Activated naive CD4-positive, alpha-beta T cell treated with anti-CD3 and anti-CD28 coated beads, Interleukin-2, amount 50 U/mL, for 24 hours (primary cell): ENCODE measurements around the gene RNF44.

ENCODE experiments used
- H3K27ac Mint-ChIP-seq: one replicate; pipeline ENCODE4 v1.8.0; 2021; ENCODE audit warnings: mild to moderate bottlenecking, mixed read lengths
- H3K27me3 Mint-ChIP-seq: one replicate; pipeline ENCODE4 v1.8.0; 2021; ENCODE audit warnings: mixed read lengths
- H3K36me3 Mint-ChIP-seq: one replicate; pipeline ENCODE4 v1.8.0; 2021; ENCODE audit warnings: mixed read lengths
- H3K4me1 Mint-ChIP-seq: one replicate; pipeline ENCODE4 v1.8.0; 2021; ENCODE audit warnings: mixed read lengths
- H3K4me3 Mint-ChIP-seq: one replicate; pipeline ENCODE4 v1.8.0; 2021; ENCODE audit warnings: mild to moderate bottlenecking, mixed read lengths
- H3K9me3 Mint-ChIP-seq: one replicate; pipeline ENCODE4 v1.8.0; 2021; ENCODE audit warnings: mixed read lengths

The RNF44 gene

DNA sequence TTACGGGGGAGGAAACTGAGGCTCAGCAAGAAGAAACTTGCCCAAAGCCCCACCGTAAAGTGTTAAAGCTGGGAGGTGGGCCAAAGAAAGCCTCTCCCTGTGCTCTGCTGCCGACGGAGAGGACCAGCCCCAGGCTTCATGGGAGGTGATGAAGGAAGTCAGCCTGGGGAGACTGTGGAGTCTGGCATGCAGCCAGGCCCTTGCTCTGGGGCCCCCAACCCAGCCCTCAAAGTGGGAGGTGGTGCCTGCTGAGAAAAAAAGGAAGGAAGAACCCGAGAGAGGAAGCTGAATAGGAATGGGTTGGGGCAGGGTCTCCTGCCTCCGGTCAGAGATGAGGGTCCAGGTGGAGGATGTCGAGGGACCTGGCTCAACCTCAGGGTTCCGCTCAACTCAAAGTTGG lies 3.8 kb downstream of the RNF44 start:
- peak overlapping the region; percentile 99 for H3K27ac Mint-ChIP-seq
- H3K36me3 Mint-ChIP-seq = peaks cover 2% of the 10 kb centered on the region
- peaks cover 51% of the 10 kb centered on the region for H3K4me1 Mint-ChIP-seq
- H3K4me3 Mint-ChIP-seq = peak overlapping the region; percentile 98
- H3K9me3 Mint-ChIP-seq = no peaks in the 10 kb centered on the region
- H3K27me3 Mint-ChIP-seq = no peaks in the 10 kb centered on the region

- peak overlapping the region; percentile 98 for H3K4me3 Mint-ChIP-seq
- no peaks in the 10 kb centered on the region for H3K9me3 Mint-ChIP-seq
- H3K36me3 Mint-ChIP-seq = peaks cover 6% of the 10 kb centered on the region
- peaks cover 48% of the 10 kb centered on the region for H3K4me1 Mint-ChIP-seq
- H3K27me3 Mint-ChIP-seq = no peaks in the 10 kb centered on the region
- H3K27ac Mint-ChIP-seq = peak overlapping the region; percentile 99
These were observed 4.4 kb downstream of the RNF44 start for GRCh38 chr5:176532795-176533194.

GRCh38 chr5:176531902-176532493 lies 5.2 kb downstream of the RNF44 start:
- Mint-ChIP-seq H3K27ac (peak overlapping the region; percentile 12), H3K27me3 (no peaks in the 10 kb centered on the region), H3K36me3 (peaks cover 6% of the 10 kb centered on the region), H3K4me1 (peaks cover 48% of the 10 kb centered on the region), H3K9me3 (no peaks in the 10 kb centered on the region), H3K4me3 (peak overlapping the region; percentile 83)

DNA sequence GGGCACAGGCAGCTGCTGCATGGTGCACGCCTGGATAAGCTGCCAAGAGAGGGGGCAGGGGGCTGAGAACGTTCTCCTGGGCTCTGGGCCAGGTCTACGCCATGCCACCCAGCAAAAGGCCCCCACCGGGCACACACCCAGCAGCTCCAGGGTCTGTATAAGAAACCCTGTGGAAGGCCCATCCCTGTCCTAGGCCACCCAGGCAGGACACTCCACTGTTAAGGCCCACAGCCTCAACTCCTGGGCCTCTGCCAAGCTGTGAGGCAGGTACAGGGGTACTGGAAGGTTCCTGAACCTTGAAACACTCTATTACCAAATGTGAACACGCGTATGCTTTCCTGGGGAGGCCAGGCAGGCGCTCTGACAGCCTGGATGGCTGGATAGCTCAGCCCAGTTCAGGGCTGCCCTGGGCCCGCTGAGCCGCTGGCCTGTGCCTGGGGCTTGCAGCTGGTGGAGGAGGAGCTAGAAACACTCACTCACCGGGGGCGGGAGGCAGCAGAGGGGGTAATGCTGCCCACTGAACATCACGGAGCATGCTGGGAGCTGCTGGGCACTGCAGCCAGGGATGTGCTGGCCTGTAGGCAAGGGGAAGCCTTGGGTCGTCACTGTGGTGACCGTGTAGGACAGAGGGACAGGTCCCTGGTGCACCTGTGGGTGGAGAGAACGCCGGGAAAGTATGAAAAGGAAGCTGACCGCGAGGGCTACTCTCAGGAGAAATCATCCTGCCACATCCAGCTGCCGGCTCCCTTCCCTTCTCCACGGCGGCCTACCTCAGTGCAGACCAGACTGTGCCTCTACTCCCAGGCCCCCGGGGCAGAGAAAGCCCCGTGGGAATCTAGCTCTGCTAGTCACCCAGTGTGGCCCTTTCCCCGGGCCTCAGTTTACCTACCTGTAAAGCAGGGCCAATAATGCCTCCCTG lies 6.0 kb downstream of the RNF44 start:
- H3K4me1 Mint-ChIP-seq = peaks cover 48% of the 10 kb centered on the region
- H3K4me3 Mint-ChIP-seq = peak overlapping the region; percentile 83
- H3K9me3 Mint-ChIP-seq = no peaks in the 10 kb centered on the region
- H3K36me3 Mint-ChIP-seq = peaks cover 6% of the 10 kb centered on the region
- H3K27me3 Mint-ChIP-seq = no peaks in the 10 kb centered on the region
- peak overlapping the region; percentile 84 for H3K27ac Mint-ChIP-seq

DNA sequence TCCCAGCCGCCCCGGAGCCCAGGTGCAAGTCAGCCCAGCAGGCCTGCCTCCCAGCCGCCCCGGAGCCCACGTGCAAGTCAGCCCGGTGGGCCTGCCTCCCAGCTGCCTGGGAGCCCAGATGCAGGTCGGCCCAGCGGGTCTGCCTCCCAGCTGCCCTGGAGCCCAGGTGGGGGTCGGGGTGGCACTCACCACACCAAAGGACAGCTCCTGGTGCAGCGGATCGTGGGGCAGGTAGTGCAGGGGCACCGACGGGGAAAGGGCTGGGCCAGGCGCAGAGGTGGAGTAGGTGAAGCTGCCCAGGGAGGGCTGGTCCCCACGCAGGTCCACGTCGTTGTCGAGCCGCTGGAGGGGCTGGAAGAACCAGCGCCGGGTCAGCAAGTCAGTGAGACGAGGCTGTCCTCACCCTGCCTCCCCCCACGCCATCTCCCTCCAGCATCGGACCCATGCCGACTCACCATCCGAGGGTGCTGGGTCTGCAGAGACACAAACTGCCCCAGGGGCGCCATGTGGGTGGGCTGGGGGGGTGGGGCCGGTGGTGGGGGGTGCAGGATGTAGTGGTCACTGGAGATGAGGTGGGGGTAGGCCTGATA lies 6.7 kb downstream of the RNF44 start:
- Mint-ChIP-seq H3K27ac (peak overlapping the region; percentile 84), H3K4me1 (peaks cover 48% of the 10 kb centered on the region), H3K36me3 (peaks cover 6% of the 10 kb centered on the region)

DNA sequence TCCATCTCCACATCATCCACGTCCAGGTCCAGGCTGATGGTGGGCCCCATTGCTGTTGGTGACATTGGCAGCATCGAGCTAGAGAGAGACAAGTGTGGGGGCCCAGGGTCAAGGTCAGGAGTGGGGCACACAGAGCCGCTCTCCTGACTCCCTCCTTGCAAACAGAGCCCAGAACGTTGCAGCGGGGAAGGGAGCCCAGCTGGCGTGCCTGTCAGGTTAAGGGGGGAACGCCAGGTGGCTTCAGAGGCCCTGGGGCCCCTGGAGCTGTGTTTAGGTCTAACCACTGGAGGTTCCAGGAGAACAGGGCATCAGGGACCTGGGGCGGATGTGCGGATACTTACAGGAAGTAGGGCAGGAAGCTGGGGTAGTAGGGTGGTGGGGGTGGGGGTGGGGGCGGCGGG lies 7.5 kb downstream of the RNF44 start:
- peak overlapping the region; percentile 70 for H3K4me3 Mint-ChIP-seq
- peaks cover 6% of the 10 kb centered on the region for H3K36me3 Mint-ChIP-seq
- peaks cover 42% of the 10 kb centered on the region for H3K4me1 Mint-ChIP-seq
- peak overlapping the region; percentile 79 for H3K27ac Mint-ChIP-seq
- no peaks in the 10 kb centered on the region for H3K9me3 Mint-ChIP-seq
- H3K27me3 Mint-ChIP-seq = no peaks in the 10 kb centered on the region

More for the DNA sequence above, 6.7 kb downstream of the RNF44 start:
- Mint-ChIP-seq H3K27me3 (no peaks in the 10 kb centered on the region), H3K4me3 (no peak overlapping the region), H3K9me3 (no peaks in the 10 kb centered on the region)

DNA sequence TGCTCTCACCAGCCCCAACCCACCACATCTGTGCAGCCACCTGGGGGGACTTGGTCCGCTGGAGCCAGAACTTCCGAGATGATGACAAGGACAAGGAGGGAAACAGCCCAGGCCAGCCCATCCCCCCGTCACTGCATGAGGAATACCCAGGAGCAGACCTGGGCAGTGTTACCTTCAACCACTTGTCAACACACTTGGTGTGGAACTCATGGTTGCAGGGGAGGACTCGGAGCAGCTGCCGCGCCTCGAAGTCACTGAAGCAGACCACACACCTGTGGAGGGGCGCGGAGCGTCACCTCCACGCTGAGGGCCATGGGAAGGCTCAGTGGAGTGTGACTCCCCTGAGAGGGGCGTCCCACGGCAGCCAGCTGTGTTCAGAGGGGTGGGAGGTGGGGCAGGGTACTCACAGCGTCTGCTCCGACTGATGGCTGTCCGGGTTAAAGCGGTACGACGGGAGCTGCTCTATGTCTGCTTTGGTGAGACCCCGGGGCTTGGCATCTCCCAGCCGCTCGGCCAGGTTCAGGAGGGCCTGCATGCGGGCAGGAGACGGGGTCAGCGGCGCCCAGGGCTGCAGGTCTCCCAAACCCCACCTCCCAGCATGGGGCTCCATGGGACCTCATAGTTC lies 8.0 kb downstream of the RNF44 start:
- H3K36me3 Mint-ChIP-seq = peaks cover 6% of the 10 kb centered on the region

DNA sequence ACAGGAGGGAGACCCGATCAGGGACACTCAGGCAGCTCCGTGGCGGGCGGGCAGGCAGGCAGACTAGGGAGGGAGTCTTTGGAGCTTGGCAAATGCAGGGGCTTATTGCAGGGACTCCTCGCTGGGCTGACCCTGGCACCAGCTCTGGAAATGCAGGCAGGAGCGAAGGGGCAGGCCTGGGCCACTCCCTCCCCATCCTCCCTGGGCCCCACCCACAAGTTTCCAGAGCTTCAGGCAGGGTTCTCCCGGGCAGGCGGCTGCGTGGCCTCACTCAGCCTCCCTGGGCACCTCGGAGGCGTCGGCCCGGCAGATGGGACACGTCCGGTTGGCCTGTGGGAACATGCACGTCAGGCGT lies 8.5 kb downstream of the RNF44 start:
- H3K4me1 Mint-ChIP-seq = peaks cover 32% of the 10 kb centered on the region
- H3K36me3 Mint-ChIP-seq = peaks cover 6% of the 10 kb centered on the region
- H3K27ac Mint-ChIP-seq = no peak overlapping the region
- H3K27me3 Mint-ChIP-seq = no peaks in the 10 kb centered on the region
- no peaks in the 10 kb centered on the region for H3K9me3 Mint-ChIP-seq
- H3K4me3 Mint-ChIP-seq = no peak overlapping the region

More for the DNA sequence above, 8.0 kb downstream of the RNF44 start:
- H3K27ac Mint-ChIP-seq = peak overlapping the region; percentile 79
- no peaks in the 10 kb centered on the region for H3K27me3 Mint-ChIP-seq
- H3K4me1 Mint-ChIP-seq = peaks cover 37% of the 10 kb centered on the region
- no peaks in the 10 kb centered on the region for H3K9me3 Mint-ChIP-seq
- H3K4me3 Mint-ChIP-seq = peak overlapping the region; percentile 70

DNA sequence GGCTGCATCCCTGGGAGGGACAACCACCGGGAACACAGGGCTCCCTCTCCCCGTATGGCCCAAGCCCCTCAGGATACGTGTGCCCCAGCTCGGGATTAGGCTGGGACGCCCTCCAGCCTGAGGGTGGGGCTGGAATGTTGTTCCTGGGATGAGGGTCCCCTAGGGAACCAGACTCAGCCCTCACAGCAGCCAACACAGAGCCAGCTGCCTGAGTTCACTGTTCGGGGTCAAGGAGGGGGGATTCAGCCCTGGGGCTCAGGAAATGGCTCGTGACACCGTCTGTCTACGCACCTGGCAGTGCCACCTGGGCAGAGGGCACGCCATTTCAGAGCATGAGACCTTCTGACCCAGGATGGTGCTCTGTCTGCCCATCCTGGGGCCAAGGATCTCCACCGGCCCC lies 8.9 kb downstream of the RNF44 start:
- no peak overlapping the region for H3K4me3 Mint-ChIP-seq
- no peaks in the 10 kb centered on the region for H3K27me3 Mint-ChIP-seq
- no peaks in the 10 kb centered on the region for H3K9me3 Mint-ChIP-seq
- H3K27ac Mint-ChIP-seq = peak overlapping the region; percentile 80
- H3K4me1 Mint-ChIP-seq = peaks cover 28% of the 10 kb centered on the region
- peaks cover 6% of the 10 kb centered on the region for H3K36me3 Mint-ChIP-seq

- no peaks in the 10 kb centered on the region for H3K9me3 Mint-ChIP-seq
- H3K36me3 Mint-ChIP-seq = peaks cover 6% of the 10 kb centered on the region
- H3K4me3 Mint-ChIP-seq = no peak overlapping the region
These were observed 9.7 kb downstream of the RNF44 start for GRCh38 chr5:176527246-176528222.

GRCh38 chr5:176526462-176526861 lies 10.7 kb downstream of the RNF44 start:
- H3K9me3 Mint-ChIP-seq = no peaks in the 10 kb centered on the region
- no peak overlapping the region for H3K4me3 Mint-ChIP-seq
- H3K27me3 Mint-ChIP-seq = no peaks in the 10 kb centered on the region
- no peak overlapping the region for H3K27ac Mint-ChIP-seq
- peaks cover 6% of the 10 kb centered on the region for H3K36me3 Mint-ChIP-seq
- peaks cover 31% of the 10 kb centered on the region for H3K4me1 Mint-ChIP-seq

More at GRCh38 chr5:176527246-176528222, 9.7 kb downstream of the RNF44 start:
- Mint-ChIP-seq H3K4me1 (peaks cover 27% of the 10 kb centered on the region), H3K27ac (no peak overlapping the region), H3K27me3 (no peaks in the 10 kb centered on the region)

- peaks cover 25% of the 10 kb centered on the region for H3K4me1 Mint-ChIP-seq
- no peak overlapping the region for H3K27ac Mint-ChIP-seq
- H3K36me3 Mint-ChIP-seq = peaks cover 4% of the 10 kb centered on the region
- no peaks in the 10 kb centered on the region for H3K27me3 Mint-ChIP-seq
- H3K4me3 Mint-ChIP-seq = no peak overlapping the region
- no peaks in the 10 kb centered on the region for H3K9me3 Mint-ChIP-seq
These were observed 11.5 kb downstream of the RNF44 start for GRCh38 chr5:176525677-176526076.

DNA sequence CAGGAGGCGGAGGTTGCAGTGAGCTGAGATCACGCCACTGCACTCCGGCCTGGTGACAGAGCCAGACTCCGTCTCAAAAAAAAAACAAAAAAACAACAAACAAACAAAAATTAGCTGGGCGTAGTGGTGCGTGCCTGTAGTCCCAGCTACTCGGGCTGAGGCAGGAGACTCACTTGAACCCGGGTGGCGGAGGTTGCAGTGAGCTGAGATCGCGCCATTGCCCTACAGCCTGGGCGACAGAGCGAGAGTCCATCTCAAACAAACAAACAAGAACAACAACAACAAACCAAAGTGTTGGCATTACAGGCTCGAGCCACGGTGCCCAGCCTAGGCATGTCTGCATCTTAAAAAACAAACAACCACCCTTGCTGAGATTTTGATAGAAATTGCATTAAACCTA lies 12.2 kb downstream of the RNF44 start:
- Mint-ChIP-seq H3K27me3 (no peaks in the 10 kb centered on the region), H3K9me3 (no peaks in the 10 kb centered on the region), H3K27ac (no peak overlapping the region), H3K36me3 (peaks cover 4% of the 10 kb centered on the region), H3K4me1 (peaks cover 25% of the 10 kb centered on the region), H3K4me3 (no peak overlapping the region)

- Mint-ChIP-seq H3K36me3 (peaks cover 4% of the 10 kb centered on the region), H3K27ac (no peak overlapping the region), H3K9me3 (no peaks in the 10 kb centered on the region), H3K4me1 (peaks cover 19% of the 10 kb centered on the region), H3K27me3 (no peaks in the 10 kb centered on the region), H3K4me3 (no peak overlapping the region)
These were observed 13.1 kb downstream of the RNF44 start for GRCh38 chr5:176524138-176524537.
